T-helper 1 cell treated with Interleukin-12 subunit alpha and Interleukin-12 subunit beta and Interleukin-4 antibody, amounts not matched to agents 30 ng/mL and 1 ng/mL, for 36 hours (primary cell): ENCODE measurements around the gene DDX10. TPM values are rescaled to one million over a fixed set of nuclear protein-coding genes. Genes with fewer than 3 reads are reported as not detected.
"Not testable (repeated sequence)": the region's sequence is repeated elsewhere in the genome, so short reads cannot be mapped to it uniquely, and the experiment has no call there.

Source experiments
- intact Hi-C: fragments of 100-400 bp; cut with micrococcal nuclease; formaldehyde crosslinking; loops from one replicate; pipeline ENCODE4 v1.15.1; 2024
- total RNA-seq: library from RNA; stranded (reverse); gene quantifications from 2 replicates; pipeline ENCODE4 v1.2.3, GENCODE V29; 2022

The DDX10 gene
- total RNA-seq, 1 donor from 2014 or later: 38.3 TPM

- intact Hi-C loops: no loop called here
Measured at GRCh38 chr11:108713076-108713790, 48.4 kb downstream of the DDX10 start.

- intact Hi-C loops: no loop called here
Measured at GRCh38 chr11:108715239-108715638, 50.4 kb downstream of the DDX10 start.

- intact Hi-C loops: no loop called here
Measured at GRCh38 chr11:108718466-108718865, 53.6 kb downstream of the DDX10 start.

- intact Hi-C loops: no loop called here
Measured at GRCh38 chr11:108724974-108725689, 60.3 kb downstream of the DDX10 start.

- intact Hi-C loops: no loop called here
Measured at GRCh38 chr11:108726077-108726800, 61.4 kb downstream of the DDX10 start.

DNA sequence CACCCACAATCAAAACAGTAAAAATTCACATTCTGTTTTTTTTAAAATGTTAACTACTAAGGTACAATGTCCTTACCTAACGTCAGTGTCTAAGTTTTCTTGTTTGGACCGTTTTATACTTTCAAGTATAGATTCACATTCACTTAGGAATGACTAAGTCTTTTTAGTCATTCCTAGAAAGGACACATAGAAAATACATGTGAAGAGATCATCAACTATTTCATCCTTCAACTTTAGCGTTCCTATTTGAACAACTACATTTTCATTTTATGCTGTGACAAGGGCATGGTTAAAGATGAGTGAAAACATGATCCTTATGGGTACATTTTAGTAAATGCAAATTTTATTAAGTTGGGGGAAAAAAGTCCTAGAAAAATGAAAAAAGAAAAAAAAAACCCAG is 62.8 kb downstream of the DDX10 start:
- intact Hi-C loops: no loop called here

DNA sequence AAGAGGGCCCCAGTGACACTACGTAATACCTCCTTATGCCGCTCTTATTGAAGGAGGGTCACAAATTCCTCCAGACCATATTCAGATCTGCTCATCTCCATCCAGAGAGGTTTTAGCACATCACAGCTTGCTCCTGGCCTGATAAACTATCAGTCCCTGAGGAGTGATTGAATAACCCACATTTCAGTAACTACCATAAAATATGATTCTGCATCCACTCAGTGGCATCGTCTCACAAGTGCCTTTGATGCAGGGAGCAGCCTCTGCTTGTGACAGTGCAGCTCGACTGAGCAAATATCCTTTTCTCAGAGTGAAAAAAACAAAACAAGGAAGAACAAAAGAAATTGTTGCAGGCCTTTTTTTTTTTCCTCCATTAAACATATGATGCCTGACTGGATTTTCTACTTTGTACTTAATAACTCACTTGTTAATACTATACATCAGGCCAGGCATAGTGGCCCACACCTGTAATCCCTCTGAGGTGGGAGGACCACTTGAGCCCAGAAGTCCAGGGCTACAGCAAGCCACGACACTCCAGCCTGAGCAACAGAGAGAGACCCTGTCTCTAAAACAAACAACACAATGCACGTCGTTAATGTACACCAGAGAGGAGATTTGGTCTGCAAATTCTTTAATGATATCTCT is 64.5 kb downstream of the DDX10 start:
- intact Hi-C loops: no loop called here

DNA sequence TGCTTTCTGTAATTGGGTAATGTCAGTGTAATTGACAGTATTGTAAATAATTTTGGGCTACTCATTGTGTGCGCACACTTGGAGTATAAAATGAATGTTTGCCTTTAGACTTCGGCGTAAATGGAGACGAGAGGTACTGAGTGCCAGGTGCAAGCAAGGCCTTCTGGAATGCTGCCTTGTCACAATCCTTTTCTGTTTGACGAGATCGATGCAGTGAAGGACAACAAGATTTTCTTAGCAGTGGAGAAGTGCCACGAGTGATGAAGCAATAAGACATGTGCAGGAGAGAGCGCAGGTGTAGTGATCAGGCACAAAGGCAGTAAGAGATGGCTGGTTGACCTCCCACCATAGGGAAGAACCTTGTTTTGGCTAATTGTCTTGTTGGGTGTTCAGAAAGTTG is 67.5 kb downstream of the DDX10 start:
- intact Hi-C loops: loop anchor here (5.0 to 10.0 kb wide), 3 partner anchors 238 to 508 kb away; partner anchors contain the start of genes ATM, C11orf65, NPAT and POGLUT3

- intact Hi-C loops: loop anchor here (1.0 to 10.0 kb wide), 5 partner anchors 69 to 612 kb away; partner anchors contain the start of genes ACAT1, ATM, C11orf65 and NPAT
Measured at GRCh38 chr11:108733479-108734116, 68.7 kb downstream of the DDX10 start.

DNA sequence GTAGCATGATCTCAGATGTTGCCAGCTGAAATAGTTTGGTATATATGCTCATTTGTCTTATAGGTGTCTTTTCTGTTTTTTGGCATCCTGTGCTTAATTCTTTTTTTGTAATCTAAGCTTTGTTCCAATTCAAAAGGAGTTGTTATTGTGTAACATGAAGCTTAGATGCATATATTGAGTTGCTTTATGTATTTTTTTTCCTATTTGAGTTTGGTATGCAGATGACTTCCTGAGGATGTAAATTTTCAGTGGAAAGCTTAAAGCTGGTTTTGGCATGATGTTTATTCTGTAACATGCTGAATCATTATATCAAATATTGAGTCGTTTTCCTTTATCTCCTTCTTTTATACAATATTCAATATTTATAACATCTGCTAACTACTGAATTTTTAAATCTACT is 69.4 kb downstream of the DDX10 start:
- intact Hi-C loops: loop anchor here (5.0 to 10.0 kb wide), 3 partner anchors 239 to 509 kb away; partner anchors contain the start of genes ATM, C11orf65, NPAT and POGLUT3

- intact Hi-C loops: loop anchor here (1.0 to 10.0 kb wide), 5 partner anchors 37 to 510 kb away; partner anchors contain the start of genes ATM, C11orf65, NPAT and POGLUT3
Measured at GRCh38 chr11:108734956-108735559, 70.2 kb downstream of the DDX10 start.

- intact Hi-C loops: not testable (repeated sequence)
Measured at GRCh38 chr11:108740132-108740531, 75.3 kb downstream of the DDX10 start.

DNA sequence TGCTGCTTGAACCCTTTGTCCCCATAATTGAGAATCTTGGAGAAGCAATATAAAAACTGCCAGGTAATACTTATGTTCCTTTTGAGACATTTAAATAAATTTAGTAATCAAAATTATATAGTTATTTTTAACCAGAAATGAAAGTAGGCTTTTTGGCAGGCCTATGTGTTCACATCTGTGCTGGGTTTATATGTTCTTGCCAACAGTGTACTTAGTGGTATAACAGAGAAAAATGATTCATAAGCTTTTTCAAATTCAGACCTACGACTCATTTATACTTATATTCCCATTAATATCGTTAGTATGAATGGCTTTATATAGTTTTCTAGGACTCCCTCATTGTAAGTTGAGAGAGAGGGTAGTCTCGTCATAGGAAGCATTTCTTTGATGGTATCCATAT is 79.0 kb downstream of the DDX10 start:
- intact Hi-C loops: no loop called here

DNA sequence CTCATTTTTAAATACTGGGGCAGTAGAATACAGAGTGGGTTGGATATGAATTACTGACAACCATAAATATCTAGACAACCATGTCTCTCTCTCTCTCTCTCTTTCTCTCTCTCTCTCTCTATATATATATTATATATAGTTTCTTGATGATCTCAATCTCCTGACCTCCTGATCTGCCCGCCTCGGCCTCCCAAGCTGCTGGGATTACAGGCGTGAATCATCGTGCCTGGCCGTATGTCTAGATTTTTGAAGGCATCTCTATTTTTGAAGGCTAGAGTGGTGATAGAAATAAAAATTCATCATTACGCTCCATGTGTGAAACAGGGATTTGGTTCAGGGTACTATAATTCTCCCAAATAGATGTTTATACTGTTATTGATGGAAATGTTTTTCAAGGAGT is 84.1 kb downstream of the DDX10 start:
- intact Hi-C loops: no loop called here

GRCh38 chr11:108751444-108751843 is 86.6 kb downstream of the DDX10 start:
- intact Hi-C loops: no loop called here

DNA sequence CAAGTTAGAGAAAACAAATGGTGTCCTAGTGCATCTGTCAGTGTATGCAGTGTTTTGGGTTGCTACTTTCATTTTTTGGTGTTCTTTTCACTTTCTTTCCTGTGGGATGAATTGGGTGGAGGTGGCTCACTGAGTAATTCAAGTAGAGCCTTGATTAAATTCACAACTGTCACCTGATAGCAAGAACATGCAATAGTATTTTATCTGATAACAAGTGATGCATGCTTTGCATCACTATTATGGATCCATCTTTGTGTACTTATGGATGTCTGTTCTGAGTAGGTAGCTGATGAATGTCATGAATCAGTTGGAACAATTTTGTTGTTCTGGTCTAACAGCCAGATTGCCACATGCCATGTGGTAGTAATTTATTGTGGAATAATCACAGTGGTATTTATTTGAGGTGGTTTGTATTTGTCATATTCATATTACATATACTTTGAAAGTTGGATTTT is 87.5 kb downstream of the DDX10 start:
- intact Hi-C loops: no loop called here

- intact Hi-C loops: no loop called here
Measured at GRCh38 chr11:108754901-108755625, 90.2 kb downstream of the DDX10 start.

- intact Hi-C loops: no loop called here
Measured at GRCh38 chr11:108757630-108758029, 92.8 kb downstream of the DDX10 start.

DNA sequence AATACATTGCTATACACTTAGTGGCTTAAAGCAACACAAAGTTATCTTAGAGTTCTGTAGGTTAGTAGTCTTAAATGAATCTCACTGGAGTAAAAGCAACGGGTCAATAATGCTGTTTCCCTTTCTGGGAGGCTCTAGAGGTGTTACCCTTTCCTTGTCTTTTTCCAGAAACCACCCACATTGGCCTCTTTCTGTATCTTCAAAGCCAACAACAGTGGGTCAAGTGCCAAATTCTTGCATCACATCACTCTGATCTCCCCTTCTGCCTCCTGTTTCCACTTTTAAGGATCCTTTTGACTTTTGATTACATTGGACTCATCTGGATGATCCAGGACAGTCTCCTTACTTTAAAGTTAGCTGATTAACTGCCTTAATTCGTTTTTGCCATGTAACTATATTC is 93.6 kb downstream of the DDX10 start:
- intact Hi-C loops: no loop called here
